HepG2 (cell line): ENCODE measurements around the gene STX1B. TPM values are rescaled to one million over a fixed set of nuclear protein-coding genes. Genes with fewer than 3 reads are reported as not detected.

Source experiments
- ATAC-seq: fragments of 200-7000 bp; cut with Tn5 transposase; 3 replicates; pipeline ENCODE4 v1.9.1; 2020; ENCODE audit warnings: mild to moderate bottlenecking, moderate library complexity
- BruUV-seq: library from RNA; stranded (reverse); fragments of 400-500 nt; replicated peaks from 2 replicates; lab custom pipeline; 2021; lab: Mats Ljungman, UMichigan
- CTCF ChIA-PET: fragments of 300-600 bp; formaldehyde crosslinking; extraction: SDS; loops from one replicate; lab custom pipeline; 2021; ENCODE audit warnings: low total read pairs, inconsistent platforms, low intra/inter-chr PET ratio; lab: Yijun Ruan, JAX
- POLR2A ChIA-PET: fragments of 350-600 bp; sonication (Branson Sonifier 250); formaldehyde crosslinking; loops from one replicate; lab custom pipeline; 2020; ENCODE audit warnings: antibody characterized with exemption, inconsistent platforms; lab: Yijun Ruan, JAX
- DNase-seq: peaks from one replicate; pipeline ENCODE4 v3.0.0-alpha.2; 2015; ENCODE audit warnings: low spot score
- FAIRE-seq: peaks from 3 replicates; lab custom pipeline; 2011; peaks lifted over from hg19 to GRCh38; lab: Jason Lieb, UNC
- H2AFZ ChIP-seq: one replicate; pipeline ENCODE4 v1.6.1; 2011; ENCODE audit warnings: low read length, inconsistent platforms
- H3K27ac ChIP-seq: fragments of 300-600 bp; 3 replicates; pipeline ENCODE4 v1.8.0; 2011; ENCODE audit warnings: mixed run types, mild to moderate bottlenecking, mixed read lengths, low read length, inconsistent platforms; ENCODE audit not compliant: insufficient read depth; ENCODE audit errors: extremely low read length
- H3K27me3 ChIP-seq, 2 experiments: fragments of 200-600 bp in 1 of 2; 2 replicates in 1 of 2; 3 replicates in 1 of 2; pipeline versions ENCODE4 v1.6.0 to v1.8.0; 2011; ENCODE audit warnings: low read length in 2 of 2, mild to moderate bottlenecking in 2 of 2, moderate library complexity in 2 of 2, inconsistent platforms in 1 of 2; ENCODE audit not compliant: insufficient read depth in 2 of 2, control insufficient read depth in 1 of 2
- H3K36me3 ChIP-seq, 2 experiments: fragments of 200-600 bp in 1 of 2; replicated peaks in 1 of 2; 2 replicates in 1 of 2; 3 replicates in 1 of 2; pipeline versions ENCODE4 v1.5.1 to v1.8.0; 2011; ENCODE audit warnings: low read length in 2 of 2, inconsistent platforms in 1 of 2; ENCODE audit not compliant: insufficient read depth in 2 of 2, control insufficient read depth in 1 of 2
- H3K4me1 ChIP-seq: 2 replicates; pipeline ENCODE4 v1.5.1; 2012; ENCODE audit warnings: low read length, inconsistent platforms; ENCODE audit not compliant: insufficient read depth
- H3K4me2 ChIP-seq: 2 replicates; pipeline ENCODE4 v1.6.0; 2011; ENCODE audit warnings: low read depth, low read length, inconsistent platforms
- H3K4me3 ChIP-seq, 3 experiments: fragments of 200-600 bp in 1 of 3; sonication (generic), shearing (Covaris generic) in 1 of 3; replicated peaks in 1 of 3; 2 replicates each; pipeline ENCODE4 v1.5.1; 2011 to 2016; ENCODE audit warnings: low read length in 3 of 3, inconsistent platforms in 2 of 3, low read depth in 2 of 3, mild to moderate bottlenecking in 2 of 3, control low read depth in 1 of 3, mixed read lengths in 1 of 3; ENCODE audit not compliant: insufficient read depth in 1 of 3
- H3K79me2 ChIP-seq: one replicate; pipeline ENCODE4 v1.6.1; 2011; ENCODE audit warnings: low read length, inconsistent platforms; ENCODE audit not compliant: insufficient read depth
- H3K9ac ChIP-seq: 2 replicates; pipeline ENCODE4 v1.6.0; 2011; ENCODE audit warnings: mild to moderate bottlenecking, low read depth, low read length, inconsistent platforms; ENCODE audit not compliant: insufficient read depth
- H3K9me3 ChIP-seq: 2 replicates; pipeline ENCODE4 v1.5.1; 2012; ENCODE audit warnings: mild to moderate bottlenecking, low read length
- H4K20me1 ChIP-seq: 2 replicates; pipeline ENCODE4 v1.6.0; 2011; ENCODE audit warnings: inconsistent platforms, mild to moderate bottlenecking, low read length, moderate library complexity; ENCODE audit not compliant: insufficient read depth
- CEBPZ ChIP-seq: IDR thresholded peaks from 2 replicates; pipeline ENCODE4 v1.6.1; 2012; ENCODE audit warnings: low read length, improper control_type of control experiment
- ELK4 ChIP-seq: sonication (generic); formaldehyde crosslinking; IDR thresholded peaks from 2 replicates; pipeline ENCODE4 v1.9.0; 2021; ENCODE audit warnings: missing genetic modification reagents, borderline replicate concordance
- ERF ChIP-seq: IDR thresholded peaks from 2 replicates; pipeline ENCODE4 v1.6.1; 2018; ENCODE audit warnings: missing biosample characterization, missing genetic modification reagents
- FOXO1 ChIP-seq: sonication (generic); formaldehyde crosslinking; IDR thresholded peaks from 2 replicates; pipeline ENCODE4 v1.4.0; 2020; ENCODE audit warnings: missing genetic modification reagents
- MAFG ChIP-seq: sonication (generic); formaldehyde crosslinking; IDR thresholded peaks from 2 replicates; pipeline ENCODE4 v1.5.1; 2020; ENCODE audit warnings: mild to moderate bottlenecking, missing genetic modification reagents
- MEIS2 ChIP-seq: sonication (generic); formaldehyde crosslinking; IDR thresholded peaks from 2 replicates; pipeline ENCODE4 v1.9.0; 2021; ENCODE audit warnings: mild to moderate bottlenecking, missing genetic modification reagents
- MZF1 ChIP-seq: sonication (generic); formaldehyde crosslinking; IDR thresholded peaks from 2 replicates; pipeline ENCODE4 v1.8.1; 2023; ENCODE audit warnings: mild to moderate bottlenecking, missing genetic modification reagents, borderline replicate concordance
- PHF8 ChIP-seq: sonication (generic); formaldehyde crosslinking; IDR thresholded peaks from 2 replicates; pipeline ENCODE4 v1.5.0; 2020; ENCODE audit warnings: missing genetic modification reagents
- U2AF2 ChIP-seq: fragments of 200-400 bp; formaldehyde crosslinking; IDR thresholded peaks from 2 replicates; pipeline ENCODE4 v1.6.1; 2017; ENCODE audit warnings: low read depth, mild to moderate bottlenecking, low read length
- ZFP41 ChIP-seq: sonication (generic); formaldehyde crosslinking; IDR thresholded peaks from 2 replicates; pipeline ENCODE4 v1.4.0; 2020; ENCODE audit warnings: mild to moderate bottlenecking, missing genetic modification reagents, borderline replicate concordance
- ZNF33A ChIP-seq: sonication (generic); formaldehyde crosslinking; IDR thresholded peaks from 2 replicates; pipeline ENCODE4 v1.5.1; 2020; ENCODE audit warnings: missing genetic modification reagents, mild to moderate bottlenecking, moderate library complexity, borderline replicate concordance
- ZNF33B ChIP-seq: sonication (generic); formaldehyde crosslinking; IDR thresholded peaks from 2 replicates; pipeline ENCODE4 v1.5.1; 2020; ENCODE audit warnings: mild to moderate bottlenecking, missing genetic modification reagents
- ZNF451 ChIP-seq: sonication (generic); formaldehyde crosslinking; IDR thresholded peaks from 2 replicates; pipeline ENCODE4 v1.5.0; 2020; ENCODE audit warnings: mild to moderate bottlenecking, missing genetic modification reagents
- ZNF460 ChIP-seq: sonication (generic); formaldehyde crosslinking; IDR thresholded peaks from 2 replicates; pipeline ENCODE4 v1.5.1; 2020; ENCODE audit warnings: missing genetic modification reagents, mild to moderate bottlenecking, borderline replicate concordance
- ZNF75D ChIP-seq: sonication (generic); formaldehyde crosslinking; IDR thresholded peaks from 2 replicates; pipeline ENCODE4 v1.8.1; 2023; ENCODE audit warnings: missing genetic modification reagents, mild to moderate bottlenecking, borderline replicate concordance
- ZNF781 ChIP-seq: sonication (generic); formaldehyde crosslinking; IDR thresholded peaks from 2 replicates; pipeline ENCODE4 v1.5.1; 2020; ENCODE audit warnings: borderline replicate concordance, mild to moderate bottlenecking, missing genetic modification reagents; ENCODE audit errors: not compliant biosample characterization
- WGBS: methylation state at CpG from one replicate; pipeline ENCODE4 v1.1.6; 2017; ENCODE audit warnings: low lambda C conversion rate; 5-methylcytosine and 5-hydroxymethylcytosine counted together
- in situ Hi-C: cut with HindIII; loops from 2 replicates; pipeline ENCODE4 v1.10.0; 2017; ENCODE audit warnings: low pct_unique_long_range_greater_than_20kb; ENCODE audit not compliant: extremely low pct_ligation_motif_present
- intact Hi-C: fragments of 100-400 bp; cut with micrococcal nuclease; formaldehyde crosslinking; loops from one replicate; pipeline ENCODE4 v1.10.0; 2022; ENCODE audit not compliant: unreplicated experiment
- polyA plus RNA-seq, 8 experiments: library from polyadenylated mRNA; depleted of rRNA in 3 of 8; stranded (reverse) in 7 of 8; unstranded in 1 of 8; fragments of >200 nt; fragmentation: Illumina TruSeq in 4 of 8; extraction: Trizol in 4 of 8; gene quantifications; 2 replicates each; pipeline versions ENCODE4 v1.2.1 to v1.2.3, GENCODE V29; 2011 to 2016; ENCODE audit warnings: low read depth in 4 of 8, missing spikeins in 1 of 8, mixed read lengths in 1 of 8; ENCODE audit not compliant: insufficient read depth in 1 of 8
- total RNA-seq, 5 experiments: library from RNA; depleted of rRNA; stranded (reverse); fragments of >200 nt; fragmentation: Illumina TruSeq; extraction: Trizol; gene quantifications; 2 replicates each; pipeline ENCODE4 v1.2.3, GENCODE V29; 2016; ENCODE audit warnings: low read depth in 1 of 5

STX1B gene
- total and polyA plus RNA-seq, 2 of the 13 experiments (the other 11 are each of a cell fraction or from before 2014, with no cell fraction given), result 2.1 to 3.0 TPM

- POLR2A ChIA-PET, result interaction anchor here (0.9 to 5.9 kb wide), 25 partner anchors 14 to 702 kb away, joined by 3 to 81 read pairs (median 4); partner anchors contain the start of genes ARMC5, FUS, HSD3B7 and KAT8
- ATAC-seq, result peak; percentile 49
- H2AFZ ChIP-seq, result peak overlapping the region; percentile 56
- no peak for TF ChIP-seq MZF1 (CRISPR knock-in tag)
- no peak for TF ChIP-seq ELK4 (CRISPR knock-in tag)
- peak; percentile 71; the same call in 1 of the 2 replicates for TF ChIP-seq ZFP41 (CRISPR knock-in tag)
- no peak; the same call in 1 of the 2 replicates for TF ChIP-seq ZNF33B (CRISPR knock-in tag)
- TF ChIP-seq MAFG (CRISPR knock-in tag), result no peak
- 0 out of 2 replicates have a peak, but pooled peaks have one; percentile 33 for TF ChIP-seq ZNF460 (CRISPR knock-in tag)
- TF ChIP-seq PHF8 (CRISPR knock-in tag), result no peak
- TF ChIP-seq CEBPZ, result no peak
- no peak for TF ChIP-seq MEIS2 (CRISPR knock-in tag)
- no peak for TF ChIP-seq ZNF781 (CRISPR knock-in tag)
- no peak for TF ChIP-seq ZNF33A
- no peak for TF ChIP-seq ZNF451 (CRISPR knock-in tag)
- peak; percentile 89; the same call in 1 of the 2 replicates for TF ChIP-seq FOXO1 (CRISPR knock-in tag)
- TF ChIP-seq U2AF2, result no peak
- peak; percentile 18; the same call in 1 of the 2 replicates for TF ChIP-seq ERF (CRISPR knock-in tag)
- no peak for TF ChIP-seq ZNF75D (CRISPR knock-in tag)
Measured at GRCh38 chr16:30998852-30999761, 11.3 kb downstream of the STX1B start.

More at GRCh38 chr16:30998852-30999761, 11.3 kb downstream of the STX1B start:
- in situ Hi-C loops (loop anchor here (10.0 to 25.0 kb wide), 2 partner anchors 713 to 876 kb away; partner anchors contain the start of gene ZNF267), intact Hi-C loops (loop anchor here (2.0 to 5.0 kb wide), 3 partner anchors 18 to 212 kb away; partner anchors contain the start of gene ZNF629)
- BruUV-seq, result no TSS peak
- H3K9me3 ChIP-seq, result no peaks in the 10 kb centered on the region
- H3K79me2 ChIP-seq, result no peaks in the 10 kb centered on the region
- DNase-seq, result peak; percentile 92
- peak overlapping the region; percentile 88 for H3K27ac ChIP-seq
- H3K27me3 ChIP-seq, result no peaks in the 10 kb centered on the region; a peak in 1 of 5 replicates
- H3K9ac ChIP-seq, result peak overlapping the region; percentile 74
- peaks cover 91% of the 10 kb centered on the region for H3K4me1 ChIP-seq
- H4K20me1 ChIP-seq, result no peaks in the 10 kb centered on the region
- WGBS, result 12% methylated on average over 4 of the region's 6 CpGs
- CTCF ChIA-PET, result no interaction called here
- H3K4me3 ChIP-seq, result peak overlapping the region; percentile 84 to 89 (median 84)
- H3K4me2 ChIP-seq, result peak overlapping the region; percentile 97
- FAIRE-seq, result peak; percentile 87
- no peaks in the 10 kb centered on the region for H3K36me3 ChIP-seq
